Measurements from ENCODE around the gene CACNA1D.

DNA sequence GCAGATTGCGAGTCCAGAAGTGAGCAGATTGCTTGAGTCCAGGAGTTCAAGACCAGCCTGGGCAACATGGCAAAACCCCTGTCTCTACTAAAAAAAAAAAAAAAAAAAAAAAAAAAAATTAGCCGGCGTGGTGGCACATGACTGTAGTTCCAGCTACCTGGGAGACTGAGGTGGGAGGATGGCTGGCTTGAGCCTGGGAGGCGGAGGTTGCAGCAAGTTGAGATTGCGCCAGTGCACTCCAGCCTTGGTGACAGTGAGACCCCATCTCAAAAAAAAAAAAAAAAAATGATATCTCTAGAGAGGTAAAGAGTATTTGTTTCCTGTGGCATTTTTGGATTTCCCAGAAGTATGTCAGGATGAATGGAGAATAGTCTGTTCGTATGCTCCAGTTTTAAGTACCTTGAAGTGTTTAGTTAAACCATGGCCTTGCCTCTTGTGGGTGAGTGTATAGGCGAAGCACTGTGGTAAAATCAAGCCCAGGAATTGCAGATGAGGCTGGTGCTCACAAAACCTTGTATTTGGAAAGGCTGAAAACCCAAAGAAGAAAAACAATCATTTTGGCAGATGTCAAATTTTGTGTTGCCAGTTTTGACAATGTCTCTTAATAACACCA lies 5.9 kb downstream of the CACNA1D start:
- TF ChIP-seq, protein P1, sequence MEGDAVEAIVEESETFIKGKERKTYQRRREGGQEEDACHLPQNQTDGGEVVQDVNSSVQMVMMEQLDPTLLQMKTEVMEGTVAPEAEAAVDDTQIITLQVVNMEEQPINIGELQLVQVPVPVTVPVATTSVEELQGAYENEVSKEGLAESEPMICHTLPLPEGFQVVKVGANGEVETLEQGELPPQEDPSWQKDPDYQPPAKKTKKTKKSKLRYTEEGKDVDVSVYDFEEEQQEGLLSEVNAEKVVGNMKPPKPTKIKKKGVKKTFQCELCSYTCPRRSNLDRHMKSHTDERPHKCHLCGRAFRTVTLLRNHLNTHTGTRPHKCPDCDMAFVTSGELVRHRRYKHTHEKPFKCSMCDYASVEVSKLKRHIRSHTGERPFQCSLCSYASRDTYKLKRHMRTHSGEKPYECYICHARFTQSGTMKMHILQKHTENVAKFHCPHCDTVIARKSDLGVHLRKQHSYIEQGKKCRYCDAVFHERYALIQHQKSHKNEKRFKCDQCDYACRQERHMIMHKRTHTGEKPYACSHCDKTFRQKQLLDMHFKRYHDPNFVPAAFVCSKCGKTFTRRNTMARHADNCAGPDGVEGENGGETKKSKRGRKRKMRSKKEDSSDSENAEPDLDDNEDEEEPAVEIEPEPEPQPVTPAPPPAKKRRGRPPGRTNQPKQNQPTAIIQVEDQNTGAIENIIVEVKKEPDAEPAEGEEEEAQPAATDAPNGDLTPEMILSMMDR (IDR thresholded peaks at IDR 0.05), result no peak
- TF ChIP-seq ZFX (IDR thresholded peaks at IDR 0.05; ENCODE audit: borderline replicate concordance), result no peak
